NCI-H1694 (cell line): ENCODE results near the gene CREB3L2.
"Not testable (repeated sequence)": the region's sequence is repeated elsewhere in the genome, so short reads cannot be mapped to it uniquely, and the experiment has no call there.

Experiments
- DNase-seq: peaks from one replicate; lab custom pipeline; 2025; lab: John Stamatoyannopoulos, UW

The CREB3L2 gene

GRCh38 chr7:137987563-137987962 lies 14.3 kb downstream of the CREB3L2 start:
- no peak for DNase-seq

GRCh38 chr7:137987018-137987349 lies 14.9 kb downstream of the CREB3L2 start:
- DNase-seq = no peak

- DNase-seq = no peak
Observed at GRCh38 chr7:137986252-137987017, 15.5 kb downstream of the CREB3L2 start.

- no peak for DNase-seq
Observed at GRCh38 chr7:137985897-137986251, 16.0 kb downstream of the CREB3L2 start.

- no peak for DNase-seq
Observed at GRCh38 chr7:137985253-137985896, 16.5 kb downstream of the CREB3L2 start.

- no peak for DNase-seq
Observed at GRCh38 chr7:137984181-137985041, 17.5 kb downstream of the CREB3L2 start.

GRCh38 chr7:137983323-137984008 lies 18.4 kb downstream of the CREB3L2 start:
- DNase-seq = no peak

- not testable (repeated sequence) for DNase-seq
Observed at GRCh38 chr7:137982394-137982793, 19.5 kb downstream of the CREB3L2 start.

- no peak for DNase-seq
Observed at GRCh38 chr7:137981668-137982067, 20.2 kb downstream of the CREB3L2 start.

- DNase-seq = no peak
Observed at GRCh38 chr7:137981175-137981574, 20.7 kb downstream of the CREB3L2 start.

GRCh38 chr7:137980308-137980707 lies 21.6 kb downstream of the CREB3L2 start:
- DNase-seq = no peak

- DNase-seq = no peak
Observed at GRCh38 chr7:137978464-137979237, 23.2 kb downstream of the CREB3L2 start.

GRCh38 chr7:137977173-137977572 lies 24.7 kb downstream of the CREB3L2 start:
- no peak for DNase-seq

- DNase-seq = no peak
Observed at GRCh38 chr7:137976696-137977095, 25.2 kb downstream of the CREB3L2 start.

- no peak for DNase-seq
Observed at GRCh38 chr7:137976232-137976631, 25.7 kb downstream of the CREB3L2 start.

- DNase-seq = no peak
Observed at GRCh38 chr7:137975768-137976167, 26.1 kb downstream of the CREB3L2 start.

- DNase-seq = no peak
Observed at GRCh38 chr7:137975221-137975620, 26.7 kb downstream of the CREB3L2 start.

GRCh38 chr7:137974766-137975165 lies 27.1 kb downstream of the CREB3L2 start:
- no peak for DNase-seq

GRCh38 chr7:137970253-137970975 lies 31.5 kb downstream of the CREB3L2 start:
- no peak for DNase-seq

GRCh38 chr7:137969828-137970227 lies 32.1 kb downstream of the CREB3L2 start:
- DNase-seq = no peak

- DNase-seq = no peak
Observed at GRCh38 chr7:137968890-137969289, 33.0 kb downstream of the CREB3L2 start.
